Measurements from ENCODE around the gene RCVRN. TPM values are rescaled to one million over a fixed set of nuclear protein-coding genes. Genes with fewer than 3 reads are reported as not detected.

RCVRN gene
- total RNA-seq, result not detected

- CTCF ChIA-PET, result no interaction called here
- POLR2A ChIA-PET, result no interaction called here
Measured at GRCh38 chr17:9905078-9905415, at the start of gene RCVRN. TSS of gene RCVRN (minus strand) at chr17:9905271. CDS start at chr17:9905180, 91 bp downstream.

GRCh38 chr17:9953492-9953891 is 48.4 kb upstream of the RCVRN start:
- CTCF ChIA-PET, result no interaction called here
- POLR2A ChIA-PET, result no interaction called here

DNA sequence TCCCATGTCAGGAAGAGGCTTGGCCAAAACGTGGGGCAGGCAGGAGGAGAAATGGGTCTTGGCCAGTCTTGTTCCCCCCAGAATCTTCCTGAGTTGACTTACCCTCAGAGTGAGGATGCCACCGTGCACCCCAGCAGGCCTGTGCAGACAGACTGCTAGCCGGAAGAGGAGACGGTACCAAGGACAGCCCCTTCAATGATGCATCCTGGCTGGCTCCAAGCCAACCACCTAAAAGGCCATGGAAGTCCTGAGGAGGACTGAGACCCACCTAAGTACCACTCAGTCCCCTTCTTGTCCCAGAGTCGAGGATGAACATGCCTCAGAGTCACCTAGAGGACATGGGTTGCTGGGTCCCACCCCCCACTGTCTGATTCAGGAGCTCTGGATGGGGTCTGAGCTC is 46.7 kb upstream of the RCVRN start:
- ChIA-PET POLR2A (no interaction called here), CTCF (no interaction called here)

- ChIA-PET POLR2A (no interaction called here), CTCF (no interaction called here)
Measured at GRCh38 chr17:9948928-9949327, 43.9 kb upstream of the RCVRN start.

GRCh38 chr17:9944704-9945103 is 39.6 kb upstream of the RCVRN start:
- POLR2A ChIA-PET, result no interaction called here
- CTCF ChIA-PET, result no interaction called here

- POLR2A ChIA-PET, result no interaction called here
- CTCF ChIA-PET, result no interaction called here
Measured at GRCh38 chr17:9943343-9943742, 38.3 kb upstream of the RCVRN start.

DNA sequence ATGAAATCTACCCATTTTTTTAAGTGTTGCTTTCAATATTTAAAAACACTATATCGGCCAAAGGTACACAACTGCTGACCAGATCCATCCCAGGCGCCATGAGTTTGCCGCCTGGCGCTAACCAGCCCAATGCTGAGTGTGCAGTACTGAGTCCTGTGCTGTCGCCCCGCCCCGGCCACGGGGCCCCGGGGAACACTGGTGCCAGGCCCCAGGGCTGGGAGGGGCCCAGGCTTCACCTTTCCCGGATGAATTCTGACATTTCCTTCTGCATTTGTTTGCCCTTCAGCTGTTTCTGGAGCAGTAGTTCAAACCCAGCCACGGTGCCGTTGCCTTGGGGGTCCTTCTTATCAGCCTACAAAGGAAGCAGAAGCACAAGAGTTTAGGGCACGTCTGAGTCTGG is 37.8 kb upstream of the RCVRN start:
- ChIA-PET CTCF (no interaction called here), POLR2A (no interaction called here)

DNA sequence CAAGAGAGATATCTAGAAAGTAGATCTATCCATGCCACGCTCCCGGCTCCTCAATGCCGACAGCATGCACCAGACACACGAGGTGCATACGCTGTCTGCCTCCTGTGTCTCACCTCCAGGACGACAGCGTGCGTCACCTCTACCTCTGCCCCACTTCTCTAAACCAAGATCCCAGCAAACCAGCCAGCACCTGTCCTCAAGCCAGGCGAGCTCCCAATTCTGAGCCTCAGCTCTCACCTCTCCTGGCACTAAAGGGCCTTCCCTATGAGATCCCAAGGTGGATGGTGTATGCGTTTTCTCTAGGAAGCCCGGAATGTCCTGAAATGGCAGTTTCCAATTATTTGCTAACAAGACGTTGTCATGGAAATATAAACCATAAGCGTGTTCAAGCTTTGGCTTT is 36.2 kb upstream of the RCVRN start:
- ChIA-PET POLR2A (no interaction called here), CTCF (no interaction called here)

DNA sequence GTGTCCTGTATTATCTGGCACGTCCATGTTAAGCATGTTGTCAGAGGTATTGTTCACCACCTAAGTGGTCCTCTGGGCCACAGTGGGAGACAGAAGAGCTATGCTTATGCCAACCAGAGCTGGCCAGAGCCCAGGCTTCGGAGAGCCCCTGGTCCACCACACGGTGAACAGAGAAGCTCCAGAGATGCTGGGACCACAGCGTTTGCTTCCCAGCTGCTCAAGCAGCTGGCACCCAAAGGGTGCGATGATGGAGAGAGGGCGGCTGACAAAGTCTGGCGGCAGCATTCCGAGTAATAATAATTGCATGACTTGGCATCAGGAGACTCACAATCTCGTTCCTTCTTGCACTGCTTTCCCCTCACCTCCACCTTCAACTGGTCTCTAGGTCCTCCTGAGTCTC is 35.8 kb upstream of the RCVRN start:
- CTCF ChIA-PET, result no interaction called here
- POLR2A ChIA-PET, result no interaction called here

- POLR2A ChIA-PET, result no interaction called here
Measured at GRCh38 chr17:9938764-9939163, 33.7 kb upstream of the RCVRN start.

DNA sequence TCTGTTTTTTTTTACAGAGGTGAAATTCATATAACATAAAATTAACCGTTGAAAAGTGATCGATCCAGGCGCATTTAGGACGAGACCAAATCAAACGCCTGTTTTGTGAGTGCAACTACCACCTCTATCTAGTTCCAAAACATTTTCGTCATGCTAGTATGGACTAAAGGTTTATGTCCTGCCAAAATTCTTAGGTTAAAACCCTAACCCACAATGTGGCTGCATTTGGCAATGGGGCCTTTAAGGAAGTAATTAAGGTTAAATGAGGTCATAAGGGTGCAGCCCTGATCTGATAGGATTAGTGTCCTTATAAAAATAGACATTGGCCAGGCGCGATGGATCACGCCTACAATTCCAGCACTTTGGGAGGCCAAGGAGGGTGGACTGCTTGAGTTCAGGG is 32.8 kb upstream of the RCVRN start:
- CTCF ChIA-PET, result no interaction called here
- POLR2A ChIA-PET, result no interaction called here

More at GRCh38 chr17:9938764-9939163, 33.7 kb upstream of the RCVRN start:
- CTCF ChIA-PET, result no interaction called here

DNA sequence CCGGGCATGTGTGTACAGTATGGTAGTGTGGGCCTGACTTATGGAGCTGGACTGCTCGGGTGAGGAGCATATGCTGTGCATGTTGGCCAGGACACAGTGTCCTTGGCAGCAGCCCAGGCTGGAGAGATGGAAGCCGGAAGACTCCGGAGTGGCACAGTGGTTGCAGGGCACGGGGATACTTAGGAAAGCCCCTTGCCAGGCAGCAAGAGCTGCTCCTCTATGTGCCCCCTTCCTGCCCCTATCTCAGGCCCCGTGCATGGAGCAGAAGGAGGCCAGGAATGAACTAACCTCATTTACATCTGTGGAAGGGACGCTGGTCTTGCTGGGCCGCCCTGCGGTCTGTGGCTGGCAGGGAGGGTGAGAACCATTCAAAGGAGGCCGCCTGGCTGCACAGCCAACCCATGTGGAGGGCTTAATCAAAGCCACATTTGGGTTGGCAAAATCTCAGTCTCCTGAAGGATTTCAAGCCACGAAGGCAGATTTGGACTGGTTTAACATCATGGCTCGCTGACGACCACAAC is 32.2 kb upstream of the RCVRN start:
- CTCF ChIA-PET, result no interaction called here
- POLR2A ChIA-PET, result no interaction called here

DNA sequence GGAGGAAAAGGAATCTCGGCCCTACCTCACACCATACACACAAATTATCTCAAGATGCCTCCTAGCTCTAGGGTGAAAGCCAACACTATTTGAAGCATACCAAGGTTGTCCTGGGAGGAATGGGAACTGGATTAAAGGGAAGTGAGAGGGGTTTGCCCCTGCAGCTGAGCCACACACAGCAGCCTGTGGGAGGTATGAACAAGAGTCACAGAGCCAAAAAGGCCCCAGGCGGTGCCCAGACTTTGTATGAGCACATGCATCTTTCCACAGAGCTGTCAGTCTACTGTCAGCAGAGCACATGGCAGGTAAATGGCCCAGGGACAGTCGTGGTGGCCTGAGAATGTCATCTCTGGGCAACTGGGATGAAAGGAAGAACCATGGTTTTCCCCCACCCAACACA is 31.0 kb upstream of the RCVRN start:
- ChIA-PET CTCF (interaction anchor here (2.4 kb wide), 1 partner anchor 11 kb away, joined by 11 read pairs; no protein-coding TSS in a partner anchor), POLR2A (no interaction called here)

- CTCF ChIA-PET, result interaction anchor here (2.4 kb wide), 1 partner anchor 10 kb away, joined by 11 read pairs; no protein-coding TSS in a partner anchor
- POLR2A ChIA-PET, result no interaction called here
Measured at GRCh38 chr17:9935408-9935807, 30.3 kb upstream of the RCVRN start.

GRCh38 chr17:9934331-9934730 is 29.3 kb upstream of the RCVRN start:
- POLR2A ChIA-PET, result no interaction called here
- CTCF ChIA-PET, result interaction anchor here (2.4 kb wide), 1 partner anchor 9 kb away, joined by 11 read pairs; no protein-coding TSS in a partner anchor

DNA sequence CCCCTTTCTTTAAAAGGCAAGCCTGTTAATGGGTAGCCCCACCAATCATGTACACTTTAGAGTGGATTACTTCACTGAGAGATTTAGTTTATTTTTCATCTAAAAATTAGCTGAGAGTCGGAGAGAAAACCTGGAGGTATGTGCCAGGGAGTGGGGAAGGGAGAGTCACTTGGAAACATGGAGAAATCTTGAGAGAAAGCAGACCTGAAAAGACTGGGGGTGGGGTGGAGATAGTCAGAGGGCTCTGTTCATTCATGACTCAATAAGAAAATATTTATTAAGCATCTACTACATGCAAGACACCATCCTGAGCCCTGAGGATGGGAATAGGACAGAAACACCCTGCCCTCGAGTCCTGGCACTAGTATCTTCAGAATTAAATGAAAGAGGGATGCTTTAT is 27.4 kb upstream of the RCVRN start:
- CTCF ChIA-PET, result no interaction called here
- POLR2A ChIA-PET, result no interaction called here

DNA sequence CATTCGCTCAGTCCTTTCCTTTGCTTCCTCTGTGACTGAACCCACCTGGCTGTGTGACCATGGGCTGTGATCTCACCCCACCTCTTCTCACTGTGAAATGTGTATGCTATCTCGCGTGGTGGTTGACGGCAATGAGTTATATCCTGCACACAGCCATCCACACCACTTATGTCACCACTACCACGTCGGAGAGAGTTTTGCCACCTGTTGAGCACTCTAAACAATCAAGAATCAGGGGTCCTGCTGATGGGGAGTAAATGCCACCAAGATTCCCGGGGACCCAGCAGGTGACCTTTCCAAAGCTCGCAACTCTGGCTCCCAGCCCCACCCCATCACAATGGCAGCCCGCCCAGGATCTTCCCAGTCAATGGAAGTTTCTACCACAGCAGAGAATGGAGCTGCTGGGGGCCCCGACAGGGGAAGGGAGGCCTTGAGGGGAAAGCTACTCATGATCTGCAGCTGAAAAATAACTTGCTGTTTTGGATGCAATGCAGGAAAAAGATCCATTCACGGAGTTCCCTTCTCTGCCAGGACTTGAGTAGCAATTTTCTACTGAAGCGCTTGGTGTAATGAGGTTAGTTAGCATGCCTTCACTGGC is 26.2 kb upstream of the RCVRN start:
- CTCF ChIA-PET, result no interaction called here
- POLR2A ChIA-PET, result no interaction called here

DNA sequence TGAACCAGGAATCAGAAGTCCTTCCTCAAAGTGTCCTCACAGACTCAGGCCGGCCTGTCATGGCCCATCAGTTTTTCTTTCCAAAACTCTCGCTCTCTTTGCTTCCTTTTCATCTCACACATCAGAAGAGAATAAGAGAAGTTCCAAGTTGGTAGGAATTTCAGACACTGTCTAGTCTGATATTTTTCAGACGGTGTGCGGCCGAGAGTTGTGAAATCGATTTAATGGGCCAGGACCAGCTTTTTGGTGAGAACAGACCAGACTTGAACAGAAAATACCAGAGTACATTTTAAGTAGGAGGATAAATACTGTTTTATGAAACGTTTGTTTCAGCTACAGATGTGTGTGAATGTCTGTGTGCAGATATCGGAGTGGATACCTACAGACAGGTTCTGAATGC is 24.8 kb upstream of the RCVRN start:
- POLR2A ChIA-PET, result no interaction called here
- CTCF ChIA-PET, result no interaction called here

DNA sequence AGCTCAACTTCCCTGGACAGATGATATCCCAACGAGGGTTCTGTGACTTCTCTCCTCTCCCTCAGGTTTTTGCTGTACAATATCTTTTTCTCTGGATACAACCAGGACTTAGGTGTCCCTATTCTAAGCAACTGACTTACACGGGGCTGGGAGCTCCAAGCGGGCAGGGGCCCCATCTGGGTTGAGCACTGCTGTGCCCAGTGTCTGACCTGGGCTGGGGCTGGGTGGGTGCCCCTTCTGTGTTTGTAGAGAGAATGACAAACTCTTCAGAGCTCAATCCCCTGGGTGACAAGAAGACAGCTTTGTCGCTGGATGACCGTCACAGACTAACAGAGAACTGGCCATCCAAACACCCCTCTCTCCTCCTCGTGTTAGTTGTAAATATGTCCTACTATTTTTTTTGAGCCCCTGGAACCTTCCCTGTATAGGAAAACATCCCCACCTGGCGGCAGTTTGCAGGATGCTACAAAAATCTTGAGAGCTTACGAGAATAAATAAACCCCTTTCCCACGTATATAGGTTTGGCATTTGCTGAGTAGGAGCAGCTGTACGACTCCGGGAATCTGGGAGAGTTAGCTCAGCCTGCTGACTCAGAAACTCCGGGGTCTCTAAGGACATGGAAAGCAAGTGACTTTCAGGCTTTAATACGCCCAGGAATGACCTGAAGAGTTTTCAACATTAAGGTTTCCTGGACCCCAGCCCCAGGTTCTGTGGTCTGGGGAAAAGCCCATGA is 23.7 kb upstream of the RCVRN start:
- ChIA-PET POLR2A (no interaction called here), CTCF (no interaction called here)

- CTCF ChIA-PET, result interaction anchor here (0.5 to 2.8 kb wide), 2 partner anchors 9 to 39 kb away, joined by 3 to 11 read pairs; no protein-coding TSS in a partner anchor
- POLR2A ChIA-PET, result no interaction called here
Measured at GRCh38 chr17:9926150-9926804, 21.2 kb upstream of the RCVRN start.

DNA sequence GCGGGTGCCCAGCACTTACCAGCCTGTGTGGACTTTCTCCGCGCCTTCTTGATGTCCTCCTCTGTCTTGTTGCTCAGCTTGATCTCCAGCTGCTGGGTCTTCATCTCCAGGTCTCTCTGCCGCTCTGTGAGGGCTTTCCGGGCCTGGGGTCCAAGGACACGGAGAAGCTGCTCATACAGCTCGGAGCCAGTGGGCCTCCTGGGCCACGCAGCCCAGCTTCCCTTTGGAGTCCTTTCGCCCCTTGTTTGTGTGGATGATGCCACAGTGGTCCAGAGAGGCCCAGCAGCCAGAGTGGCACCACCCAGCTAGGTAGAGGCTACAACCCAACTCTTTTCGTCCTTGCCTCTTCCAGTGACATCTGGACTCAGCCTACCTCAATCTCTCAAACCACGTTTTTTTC is 20.4 kb upstream of the RCVRN start:
- ChIA-PET CTCF (interaction anchor here (1.1 to 2.8 kb wide), 3 partner anchors 9 to 691 kb away, joined by 3 to 11 read pairs (median 3); no protein-coding TSS in a partner anchor), POLR2A (no interaction called here)

All from activated CD8-positive, alpha-beta memory T cell treated with anti-CD3 and anti-CD28 coated beads for 36 hours (primary cell).